Activated naive CD8-positive, alpha-beta T cell treated with anti-CD3 and anti-CD28 coated beads, Interleukin-2, amount 50 U/mL, for 16 hours (primary cell): ENCODE data around the gene FILIP1.

Source experiments
- DNase-seq: peaks from one replicate; pipeline ENCODE4 v3.0.0-alpha.2; 2020; ENCODE audit warnings: low read depth, low spot score

FILIP1 gene

GRCh38 chr6:75492386-75493153 is 1.0 kb downstream of the FILIP1 start:
- no peak for DNase-seq

- DNase-seq = no peak
Measured at GRCh38 chr6:75491291-75491690, 2.3 kb downstream of the FILIP1 start.

- DNase-seq = no peak
Measured at GRCh38 chr6:75490706-75491105, 2.9 kb downstream of the FILIP1 start.

GRCh38 chr6:75489025-75489424 is 4.6 kb downstream of the FILIP1 start:
- no peak for DNase-seq

- no peak for DNase-seq
Measured at GRCh38 chr6:75488033-75488432, 5.6 kb downstream of the FILIP1 start.

GRCh38 chr6:75486850-75487518 is 6.6 kb downstream of the FILIP1 start:
- DNase-seq = no peak

- no peak for DNase-seq
Measured at GRCh38 chr6:75484535-75484934, 9.1 kb downstream of the FILIP1 start.

- DNase-seq = no peak
Measured at GRCh38 chr6:75483136-75483952, 10.3 kb downstream of the FILIP1 start.

- no peak for DNase-seq
Measured at GRCh38 chr6:75481936-75482593, 11.5 kb downstream of the FILIP1 start.

GRCh38 chr6:75481394-75481793 is 12.2 kb downstream of the FILIP1 start:
- DNase-seq = no peak

GRCh38 chr6:75480425-75480824 is 13.2 kb downstream of the FILIP1 start:
- DNase-seq = no peak

- no peak for DNase-seq
Measured at GRCh38 chr6:75479712-75480111, 13.9 kb downstream of the FILIP1 start.

- DNase-seq = no peak
Measured at GRCh38 chr6:75478929-75479328, 14.7 kb downstream of the FILIP1 start.

GRCh38 chr6:75472885-75473284 is 20.7 kb downstream of the FILIP1 start:
- DNase-seq = no peak

- no peak for DNase-seq
Measured at GRCh38 chr6:75467966-75468365, 25.6 kb downstream of the FILIP1 start.

- DNase-seq = no peak
Measured at GRCh38 chr6:75467284-75467683, 26.3 kb downstream of the FILIP1 start.

GRCh38 chr6:75466636-75467035 is 27.0 kb downstream of the FILIP1 start:
- DNase-seq = no peak

- DNase-seq = no peak
Measured at GRCh38 chr6:75463908-75464307, 29.7 kb downstream of the FILIP1 start.

GRCh38 chr6:75463061-75463460 is 30.5 kb downstream of the FILIP1 start:
- DNase-seq = no peak

- DNase-seq = no peak
Measured at GRCh38 chr6:75460681-75461080, 32.9 kb downstream of the FILIP1 start.

GRCh38 chr6:75458895-75459294 is 34.7 kb downstream of the FILIP1 start:
- no peak for DNase-seq

GRCh38 chr6:75450903-75451302 is 42.7 kb downstream of the FILIP1 start:
- no peak for DNase-seq
